HEK293T (cell line): ENCODE data around the gene TMEM88.

Experiments
- CTCF ChIA-PET: fragments of 350-600 bp; formaldehyde crosslinking; extraction: SDS; loops from one replicate; lab custom pipeline; 2021; ENCODE audit warnings: antibody characterized with exemption, inconsistent platforms; lab: Yijun Ruan, JAX
- POLR2A ChIA-PET: fragments of 350-600 bp; formaldehyde crosslinking; extraction: SDS; loops from one replicate; lab custom pipeline; 2020; ENCODE audit warnings: antibody characterized with exemption, inconsistent platforms; lab: Yijun Ruan, JAX
- DNase-seq: peaks from one replicate; pipeline ENCODE4 v3.0.0; 2012; ENCODE audit warnings: mixed read lengths; ENCODE audit errors: extremely low spot score
- HDGF ChIP-seq: fragments of 450-650 bp; IDR thresholded peaks from 2 replicates; pipeline ENCODE4 v1.6.1; 2017; ENCODE audit warnings: antibody characterized with exemption, borderline replicate concordance
- PKNOX1 ChIP-seq: fragments of 450-650 bp; IDR thresholded peaks from 2 replicates; pipeline ENCODE4 v1.6.1; 2016

TMEM88 gene

GRCh38 chr17:7903154-7904103 lies 48.6 kb downstream of the TMEM88 start:
- peak; percentile 51 for TF ChIP-seq PKNOX1
- no peak for TF ChIP-seq HDGF
- peak; percentile 44 for DNase-seq
- POLR2A ChIA-PET: interaction anchor here (0.9 to 1.3 kb wide), 2 partner anchors 9 to 80 kb away, joined by 3 read pairs; no protein-coding TSS in a partner anchor
- CTCF ChIA-PET: interaction anchor here (0.6 kb wide), 1 partner anchor 87 kb away, joined by 3 read pairs; no protein-coding TSS in a partner anchor
